CD4-positive, alpha-beta T cell treated with Interleukin-1 beta for 1 hour (primary cell): ENCODE data around the gene GAB2.
"Not testable (repeated sequence)": the region's sequence is repeated elsewhere in the genome, so short reads cannot be mapped to it uniquely, and the experiment has no call there.

Source experiments
- DNase-seq, 2 donors: peaks; one replicate each; pipeline ENCODE4 v3.0.0-alpha.2; 2020 to 2022

Gene GAB2

DNA sequence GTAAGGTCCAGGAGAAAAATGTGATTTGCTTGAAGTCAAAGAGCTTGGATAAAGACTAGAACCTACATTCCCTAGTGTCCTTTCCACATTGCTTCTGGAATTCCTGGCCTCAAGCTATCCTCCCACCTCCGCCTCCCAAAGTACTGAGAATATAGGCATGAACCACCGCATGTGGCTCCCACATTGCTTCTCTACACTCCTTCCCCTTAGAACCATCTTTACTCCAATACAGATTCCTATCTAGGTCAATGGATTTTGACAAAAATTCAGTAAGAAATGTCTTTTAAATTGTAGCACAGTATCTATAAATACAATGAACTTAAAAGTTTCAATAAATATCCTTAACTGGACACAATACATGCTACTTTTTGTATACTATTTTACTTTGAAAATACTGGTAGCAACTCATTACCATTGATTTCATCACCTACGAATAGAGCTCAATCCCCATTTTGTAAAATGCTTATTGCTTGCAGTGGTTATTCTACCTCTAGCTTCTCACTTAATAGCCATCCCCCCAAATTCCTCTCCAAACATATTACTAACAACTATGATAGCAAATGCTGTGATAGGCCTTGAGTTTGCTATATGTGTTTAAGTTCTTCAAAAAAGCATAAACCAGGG lies 53.4 kb downstream of the GAB2 start:
- DNase-seq: no peak

DNA sequence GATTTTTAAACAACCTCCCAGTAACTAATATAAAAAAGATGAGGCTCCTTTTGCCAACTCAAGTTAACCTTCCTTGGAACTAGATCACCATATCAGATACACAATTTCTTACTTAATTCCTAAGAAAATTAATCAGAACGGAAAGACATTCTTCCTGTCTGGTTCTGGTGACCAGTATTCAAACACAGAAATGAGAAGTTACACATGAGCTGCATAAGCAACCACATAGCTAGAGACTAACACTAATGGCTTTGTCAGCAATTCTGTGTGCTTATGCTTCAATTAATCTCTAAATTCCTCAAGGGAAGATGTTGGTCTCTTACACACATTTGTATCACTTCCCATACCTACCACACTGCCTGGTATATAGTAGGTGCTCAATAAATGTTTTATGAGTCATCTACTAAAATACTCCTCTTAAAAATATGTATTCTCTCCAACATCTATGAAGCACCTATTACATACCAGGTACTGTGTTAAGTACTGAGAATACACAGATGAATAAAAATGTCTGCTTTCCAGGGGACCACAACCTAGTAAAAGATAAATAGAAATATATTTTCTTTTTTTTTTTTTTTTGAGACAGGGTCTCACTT lies 54.5 kb downstream of the GAB2 start:
- DNase-seq: no peak

DNA sequence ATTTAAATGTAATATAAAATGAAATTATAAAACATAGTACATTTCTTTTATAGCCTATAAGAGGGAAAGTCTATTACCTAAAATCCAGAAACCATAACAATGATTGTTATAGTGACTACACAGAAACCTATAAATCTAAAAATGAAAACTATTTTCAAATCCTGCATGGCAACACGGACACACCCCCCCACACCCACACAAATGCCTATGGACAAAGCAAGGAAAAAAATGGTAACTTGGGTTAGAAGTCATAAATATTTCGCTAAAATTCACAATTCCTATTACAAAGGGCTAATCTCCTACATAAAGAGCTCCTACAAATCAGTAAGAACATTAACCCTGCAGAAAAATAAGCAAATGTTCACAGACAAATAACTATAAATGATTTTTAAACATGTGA lies 56.4 kb downstream of the GAB2 start:
- DNase-seq: no peak

- DNase-seq: no peak
Observed at GRCh38 chr11:78359921-78360320, 57.7 kb downstream of the GAB2 start.

DNA sequence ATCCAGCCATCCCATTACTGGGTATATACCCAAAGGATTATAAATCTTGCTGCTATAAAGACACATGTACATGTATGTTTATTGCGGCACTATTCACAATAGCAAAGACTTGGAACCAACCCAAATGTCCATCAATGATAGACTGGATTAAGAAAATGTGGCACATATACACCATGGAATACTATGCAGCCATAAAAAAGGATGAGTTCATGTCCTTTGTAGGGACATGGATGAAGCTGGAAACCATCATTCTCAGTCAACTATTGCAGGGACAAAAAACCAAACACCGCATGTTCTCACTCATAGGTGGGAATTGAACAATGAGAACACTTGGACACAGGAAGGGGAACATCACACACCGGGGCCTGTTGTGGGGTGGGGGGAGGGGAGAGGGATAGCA lies 59.7 kb downstream of the GAB2 start:
- DNase-seq: not testable (repeated sequence)

- not testable (repeated sequence) for DNase-seq
Observed at GRCh38 chr11:78357425-78357824, 60.2 kb downstream of the GAB2 start.

- not testable (repeated sequence) for DNase-seq
Observed at GRCh38 chr11:78355742-78356141, 61.9 kb downstream of the GAB2 start.

GRCh38 chr11:78355309-78355705 lies 62.3 kb downstream of the GAB2 start:
- no peak for DNase-seq

DNA sequence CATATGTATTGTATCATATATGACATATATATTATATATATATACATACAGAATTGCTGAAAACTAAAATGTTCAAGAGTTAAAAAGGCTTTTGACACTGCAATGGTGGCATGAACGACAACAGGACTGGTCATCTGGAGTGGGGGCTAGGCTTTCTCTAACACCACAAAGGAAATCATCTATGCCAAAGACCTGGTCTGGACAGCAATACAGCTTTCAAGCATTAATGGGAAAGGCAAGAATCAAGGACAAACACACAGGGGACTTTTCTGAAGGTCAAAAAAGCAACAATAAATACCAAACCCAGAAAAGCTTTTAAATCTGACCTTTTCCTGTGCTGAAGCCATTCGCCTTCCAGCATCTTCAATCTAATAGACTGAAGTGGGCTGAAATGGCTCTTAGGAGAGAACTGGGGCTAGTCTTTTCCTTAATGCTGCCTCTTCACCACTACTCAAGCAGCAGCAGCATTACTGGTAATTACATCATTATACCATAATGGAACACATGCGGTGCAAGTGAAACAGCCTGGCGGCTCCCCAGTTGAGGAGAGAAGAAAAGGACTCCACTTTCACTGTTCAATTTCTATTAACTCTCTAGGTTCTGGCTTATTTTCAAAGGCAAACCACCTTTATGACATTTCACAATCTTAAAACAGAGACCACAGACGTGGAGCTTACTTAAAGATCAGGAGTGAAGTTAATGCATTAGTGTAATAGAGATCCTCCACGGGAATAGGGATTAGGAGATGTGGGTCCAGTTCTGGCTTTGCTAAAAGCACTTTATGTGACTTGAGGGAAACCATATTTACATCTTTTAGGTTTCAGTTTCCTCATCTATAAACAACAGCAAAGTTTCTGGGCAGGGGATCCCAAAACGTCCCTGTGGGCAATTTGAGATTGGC lies 63.0 kb downstream of the GAB2 start:
- DNase-seq: no peak

DNA sequence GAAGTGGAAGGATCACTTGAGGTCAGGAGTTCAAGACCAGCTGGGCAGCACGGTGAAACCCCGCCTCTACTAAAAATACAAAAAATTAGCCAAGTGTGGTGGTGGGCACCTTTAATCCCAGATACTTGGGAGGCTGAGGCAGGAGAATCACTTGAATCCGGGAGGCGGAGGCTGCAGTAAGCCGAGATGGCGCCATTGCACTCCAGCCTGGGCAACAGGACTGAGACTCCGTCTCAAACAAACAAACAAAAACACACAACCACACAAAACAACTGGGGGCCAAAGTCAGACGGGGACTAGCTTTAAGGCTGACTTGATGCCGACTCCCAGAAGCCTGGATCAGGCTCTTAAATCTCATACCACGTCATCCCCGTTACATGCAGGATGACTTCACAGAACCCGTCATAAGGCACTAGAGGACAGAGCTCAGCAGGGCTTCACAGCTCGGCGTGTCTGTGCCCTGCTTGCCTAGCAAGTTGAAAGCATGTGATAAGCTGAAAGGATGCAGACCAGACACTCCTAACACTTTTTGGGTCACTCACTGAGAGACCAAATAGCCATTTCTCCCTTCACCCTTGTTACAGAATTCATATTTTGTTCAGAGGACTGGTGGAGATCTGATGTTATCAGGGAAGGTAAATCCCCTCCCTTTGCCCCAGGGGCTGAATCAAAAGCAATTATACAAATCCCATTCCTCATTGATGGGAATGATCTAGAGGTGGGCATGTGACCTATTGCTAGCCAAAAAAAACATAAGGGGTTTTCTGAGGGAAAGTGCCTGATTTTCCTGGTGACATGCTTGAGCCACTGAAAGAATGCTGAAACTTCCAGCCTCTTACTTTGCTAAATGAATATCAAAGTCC lies 65.4 kb downstream of the GAB2 start:
- no peak for DNase-seq

DNA sequence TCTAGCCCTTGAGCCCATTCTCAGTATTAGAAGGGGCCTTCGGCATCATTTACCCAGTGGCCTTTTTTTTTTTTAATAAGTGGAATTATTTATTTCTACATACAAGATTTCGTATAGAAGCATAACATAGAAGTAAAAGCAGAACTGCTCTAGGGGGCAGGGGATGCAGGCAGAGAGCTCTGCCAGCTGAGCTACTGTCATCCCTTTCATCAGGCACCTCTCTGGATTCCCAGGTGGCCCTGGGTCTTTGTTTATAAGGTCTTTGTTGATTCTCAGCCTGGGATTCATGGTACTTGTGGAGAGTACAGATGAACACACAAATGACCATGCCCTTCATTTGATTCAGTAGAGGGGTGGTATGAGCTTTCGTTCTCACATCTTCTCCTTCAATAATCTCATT lies 66.4 kb downstream of the GAB2 start:
- DNase-seq: no peak

- no peak for DNase-seq
Observed at GRCh38 chr11:78350646-78351165, 66.9 kb downstream of the GAB2 start.

- no peak for DNase-seq
Observed at GRCh38 chr11:78350091-78350645, 67.5 kb downstream of the GAB2 start.

DNA sequence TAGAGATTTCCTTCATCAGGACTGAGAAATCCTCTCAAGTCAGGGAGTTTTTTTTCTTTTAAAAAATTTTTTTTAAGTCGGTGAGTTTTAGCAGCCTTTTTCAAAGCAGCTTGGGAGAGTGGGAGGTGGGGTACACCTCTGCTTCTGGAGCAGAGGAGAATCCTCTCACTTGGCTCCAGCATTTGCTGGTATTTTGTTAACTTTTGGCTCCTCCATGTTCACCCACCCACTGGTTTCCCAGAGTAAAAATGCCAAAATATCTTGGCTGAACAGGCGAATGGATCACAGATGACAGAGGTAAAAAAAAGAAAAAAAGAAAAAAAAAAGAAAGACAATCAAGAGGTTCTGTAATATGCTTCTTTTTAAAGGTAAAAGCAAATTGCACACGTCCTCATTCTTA lies 68.0 kb downstream of the GAB2 start:
- DNase-seq: no peak

DNA sequence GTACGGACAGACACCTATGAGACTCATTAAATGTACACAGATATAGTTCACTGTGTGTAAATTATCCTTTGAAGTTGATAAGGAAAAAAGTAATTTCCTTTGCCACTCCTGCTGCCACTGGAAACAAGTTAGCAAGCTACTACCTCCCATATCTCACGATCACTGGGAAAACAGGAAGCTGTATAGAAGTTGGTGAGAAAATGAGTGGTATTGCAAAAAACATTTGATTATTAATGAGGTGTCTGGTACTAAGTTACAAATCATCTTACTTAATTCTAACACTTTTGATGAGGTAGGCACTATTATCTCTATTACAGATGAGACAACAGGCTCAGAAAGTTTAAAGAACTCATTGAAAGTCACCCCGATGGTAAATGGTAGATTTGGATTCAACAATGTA lies 68.5 kb downstream of the GAB2 start:
- no peak for DNase-seq

- no peak for DNase-seq
Observed at GRCh38 chr11:78347956-78348355, 69.7 kb downstream of the GAB2 start.

- no peak for DNase-seq
Observed at GRCh38 chr11:78346799-78347198, 70.8 kb downstream of the GAB2 start.

GRCh38 chr11:78345450-78345849 lies 72.2 kb downstream of the GAB2 start:
- DNase-seq: no peak

DNA sequence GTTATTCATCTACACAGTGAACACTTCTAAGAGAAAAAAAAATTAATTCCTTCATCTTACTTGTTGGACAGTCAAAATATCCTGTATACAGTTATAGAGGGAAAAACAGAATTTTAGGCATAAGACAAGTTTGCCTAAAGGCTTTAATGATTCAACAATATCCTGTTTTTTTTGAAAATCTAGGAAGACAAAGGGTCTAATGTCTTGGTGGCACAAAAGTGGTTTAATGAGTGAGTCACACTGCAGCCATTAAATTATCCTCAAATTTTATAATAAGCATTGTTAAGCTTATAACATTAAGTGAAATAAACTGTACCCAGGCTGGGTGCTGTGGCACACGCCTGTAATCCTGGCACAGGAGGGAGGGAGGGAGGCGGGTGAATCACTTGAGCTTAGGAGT lies 72.9 kb downstream of the GAB2 start:
- no peak for DNase-seq

DNA sequence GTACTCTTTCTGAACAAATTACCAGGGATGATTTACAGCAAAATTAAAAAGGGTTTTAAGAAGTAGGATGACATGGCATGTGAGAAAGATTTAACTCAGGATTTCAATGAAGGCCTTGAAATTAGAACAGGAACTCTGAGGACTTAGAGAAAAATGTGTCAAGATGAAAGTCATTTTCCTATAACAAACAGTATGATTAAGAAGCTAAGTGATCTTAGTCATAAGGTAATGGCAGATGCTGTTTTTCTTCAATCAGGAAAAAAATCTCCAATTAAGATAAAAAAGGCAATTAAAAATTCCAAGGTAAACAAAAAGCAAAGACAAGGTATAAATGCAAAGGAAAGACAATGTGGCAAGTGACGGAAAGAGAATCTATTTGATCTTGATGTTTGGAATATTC lies 73.5 kb downstream of the GAB2 start:
- no peak for DNase-seq

GRCh38 chr11:78343303-78343702 lies 74.3 kb downstream of the GAB2 start:
- no peak for DNase-seq

- no peak for DNase-seq
Observed at GRCh38 chr11:78341841-78342240, 75.8 kb downstream of the GAB2 start.

- no peak for DNase-seq
Observed at GRCh38 chr11:78340530-78340929, 77.1 kb downstream of the GAB2 start.
